Hepatocyte (in vitro differentiated cells): ENCODE measurements around the gene STYK1.

Experiments used
- CTCF ChIP-seq: fragments of 200-600 bp; sonication (generic); IDR thresholded peaks from 2 replicates; pipeline ENCODE4 v1.5.1; 2016; ENCODE audit warnings: antibody characterized with exemption, mild to moderate bottlenecking; ENCODE audit not compliant: poor library complexity
- EZH2 ChIP-seq: fragments of 200-600 bp; sonication (generic); IDR thresholded peaks from 2 replicates; pipeline ENCODE4 v1.6.1; 2016; ENCODE audit warnings: antibody characterized with exemption, mild to moderate bottlenecking, borderline replicate concordance
- EZH2phosphoT487 ChIP-seq: fragments of 200-600 bp; sonication (generic); IDR thresholded peaks from one replicate; pipeline ENCODE4 v1.6.1; 2018; ENCODE audit warnings: antibody characterized with exemption, mild to moderate bottlenecking, low read depth, moderate library complexity; ENCODE audit not compliant: unreplicated experiment, severe bottlenecking

DNA sequence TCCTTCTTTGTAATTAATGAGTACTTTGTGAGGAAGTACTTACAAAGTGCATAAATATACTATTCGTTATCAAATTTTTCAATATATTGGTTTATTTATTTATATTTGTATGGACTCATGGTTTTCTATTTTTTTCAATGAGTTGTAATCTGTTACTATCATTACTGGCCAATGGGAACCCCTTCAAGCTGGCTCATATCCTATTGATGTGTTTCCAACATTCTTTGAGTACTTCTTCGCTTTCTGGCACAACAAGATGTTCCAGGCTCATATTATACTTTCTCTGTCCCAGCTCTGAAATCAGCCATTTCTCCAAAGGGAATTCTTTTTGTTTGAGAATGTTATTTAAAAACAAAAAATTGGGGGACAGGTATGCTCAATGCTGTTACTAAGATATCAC, 31.8 kb upstream of the STYK1 start:
- TF ChIP-seq CTCF (no peak), EZH2phosphoT487 (no peak), EZH2 (no peak)
